GM12891 (cell line): Measurements from ENCODE around the gene SQSTM1.

ENCODE experiments used
- DNase-seq: peaks from one replicate; pipeline ENCODE4 v3.0.0; 2011; ENCODE audit warnings: low spot score; ENCODE audit not compliant: insufficient read length
- FAIRE-seq: peaks from 2 replicates; lab custom pipeline; 2011; peaks lifted over from hg19 to GRCh38; lab: Jason Lieb, UNC
- PAX5 ChIP-seq: IDR thresholded peaks from 2 replicates; pipeline ENCODE4 v1.6.1; 2011; ENCODE audit warnings: low read length, moderate library complexity, mild to moderate bottlenecking; ENCODE audit not compliant: insufficient read depth, severe bottlenecking
- POLR2A ChIP-seq: IDR thresholded peaks from 2 replicates; pipeline ENCODE4 v1.6.1; 2011; ENCODE audit warnings: low read depth, low read length, control low read depth
- POLR2AphosphoS5 ChIP-seq: IDR thresholded peaks from 2 replicates; pipeline ENCODE4 v1.6.1; 2011; ENCODE audit warnings: low read depth, low read length, control low read depth
- POU2F2 ChIP-seq: IDR thresholded peaks from 2 replicates; pipeline ENCODE4 v1.6.1; 2011; ENCODE audit warnings: low read depth, mild to moderate bottlenecking, control low read depth, low read length, moderate library complexity
- SPI1 ChIP-seq: IDR thresholded peaks from 2 replicates; pipeline ENCODE4 v1.6.1; 2011; ENCODE audit warnings: low read depth, low read length, control low read depth
- TAF1 ChIP-seq: IDR thresholded peaks from 2 replicates; pipeline ENCODE4 v1.6.1; 2011; ENCODE audit warnings: low read depth, low read length, control low read depth

SQSTM1 gene

DNA sequence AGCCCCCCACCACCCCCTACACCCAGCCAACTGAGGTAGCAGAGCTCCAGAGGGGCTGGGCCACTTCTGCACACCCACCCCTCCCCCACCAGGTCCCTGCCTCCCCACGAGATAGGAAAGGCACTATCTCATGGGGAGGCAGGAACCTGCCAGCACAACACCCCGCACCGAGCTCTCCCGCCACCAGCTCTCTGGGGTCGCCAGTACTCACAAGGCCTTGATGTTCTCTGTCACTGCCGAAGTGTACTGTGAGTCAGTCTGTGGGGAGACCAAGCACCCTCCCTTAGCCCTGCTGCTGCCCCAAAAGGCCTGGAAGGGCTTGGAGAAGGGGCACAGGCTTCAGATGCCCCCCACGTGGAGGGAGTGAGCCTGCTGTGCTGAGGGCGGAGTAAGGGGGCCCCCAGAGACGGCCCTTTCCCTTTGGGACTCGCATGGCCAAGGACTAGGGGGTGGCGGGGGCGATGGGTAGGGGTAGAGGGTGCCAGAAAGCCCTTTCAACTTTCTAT lies 20.0 kb upstream of the SQSTM1 start:
- TF ChIP-seq PAX5 = no peak
- TF ChIP-seq POU2F2 = no peak
- no peak for TF ChIP-seq SPI1
- TF ChIP-seq TAF1 = no peak
- no peak for TF ChIP-seq POLR2A
- TF ChIP-seq POLR2AphosphoS5 = no peak
- FAIRE-seq = no peak
- no peak for DNase-seq

- DNase-seq (peak; percentile 86), FAIRE-seq (peak; percentile 87)
- TF ChIP-seq SPI1 (no peak), POU2F2 (peak; percentile 43; the same call in 1 of the 2 replicates)
Measured at GRCh38 chr5:179801304-179802206, 19.1 kb upstream of the SQSTM1 start.

- DNase-seq (no peak), FAIRE-seq (no peak)
- no peak for TF ChIP-seq SPI1
- TF ChIP-seq POLR2A = no peak
- TF ChIP-seq TAF1 = no peak
- no peak for TF ChIP-seq PAX5
- no peak for TF ChIP-seq POLR2AphosphoS5
- TF ChIP-seq POU2F2 = no peak
Measured at GRCh38 chr5:179802207-179802883, 18.4 kb upstream of the SQSTM1 start.

DNA sequence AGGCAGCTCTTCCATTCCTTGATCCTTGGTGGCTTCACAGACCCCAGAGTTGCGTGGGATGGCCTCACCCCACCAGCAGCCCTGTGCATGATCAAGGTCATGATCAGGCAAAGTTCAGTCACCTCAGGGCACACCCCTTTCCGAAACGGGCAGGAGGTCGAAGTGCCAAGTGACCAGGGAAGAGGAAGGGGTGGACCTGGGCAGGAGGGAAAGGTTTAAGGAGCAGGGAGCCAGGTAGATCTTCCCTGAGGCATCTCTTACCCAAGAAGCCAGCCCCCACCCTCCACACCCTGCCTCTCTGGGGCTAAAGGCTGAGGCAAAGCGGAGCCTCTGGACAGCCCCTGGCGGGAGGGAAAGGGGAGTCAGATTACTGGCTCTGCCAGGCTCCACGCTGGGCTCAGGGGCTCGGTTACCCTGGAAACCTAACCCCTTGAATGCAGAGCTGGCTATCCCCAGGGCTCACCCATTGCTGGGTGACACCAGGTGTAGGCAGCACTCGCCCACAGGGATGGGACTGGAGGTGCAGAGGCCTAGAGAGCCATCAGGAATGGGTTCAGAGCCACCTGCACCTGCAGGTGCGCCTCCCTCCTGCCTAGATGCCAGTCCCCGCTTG lies 17.6 kb upstream of the SQSTM1 start:
- DNase-seq = no peak
- TF ChIP-seq SPI1 = no peak
- no peak for TF ChIP-seq PAX5
- no peak for TF ChIP-seq POLR2A
- no peak for TF ChIP-seq POLR2AphosphoS5
- TF ChIP-seq POU2F2 = no peak
- no peak for TF ChIP-seq TAF1
- peak; percentile 75 for FAIRE-seq

DNA sequence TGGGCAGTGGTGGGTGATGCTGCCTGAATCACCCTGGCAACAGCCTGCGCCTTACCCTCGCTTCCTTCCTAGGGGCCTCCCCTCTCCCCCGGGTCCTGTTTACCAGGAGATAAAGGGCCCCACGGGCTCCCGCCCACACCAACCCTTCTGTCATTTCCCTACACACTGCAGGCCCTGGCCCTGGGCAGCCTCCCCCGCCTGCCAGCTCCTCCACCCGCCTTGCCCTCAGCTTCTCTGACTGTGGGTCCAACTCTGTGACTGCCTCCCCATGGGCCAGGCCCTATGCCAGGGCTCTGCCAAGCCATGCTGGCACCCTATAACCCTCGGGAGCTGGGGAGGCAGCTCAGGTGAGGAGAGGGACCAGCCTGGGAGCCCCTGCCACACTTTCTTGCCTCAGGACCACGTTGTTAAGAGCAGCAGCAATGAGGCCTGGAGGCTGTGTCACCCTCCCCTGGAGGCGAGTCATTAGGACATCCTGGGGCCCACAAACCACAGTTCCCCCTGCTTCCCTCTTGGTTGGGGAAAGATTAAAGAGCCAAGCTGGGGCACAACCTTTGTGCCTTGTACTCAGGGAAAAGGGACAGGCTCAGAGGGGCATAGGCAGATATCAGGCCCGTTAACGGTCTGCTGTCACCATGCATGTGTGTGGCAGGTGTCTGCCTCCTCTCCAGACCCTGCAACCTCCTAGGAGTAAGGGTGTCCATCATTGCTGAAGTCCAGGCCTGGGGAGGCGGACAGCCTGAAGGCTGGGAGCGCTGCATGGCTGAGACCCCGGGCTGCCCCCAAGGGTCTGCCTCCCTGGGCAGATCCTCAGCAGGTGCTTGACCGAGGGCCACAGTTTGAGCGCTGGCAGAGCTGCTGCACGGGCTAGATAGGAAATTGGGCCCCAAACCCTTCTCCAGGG lies 16.8 kb upstream of the SQSTM1 start:
- FAIRE-seq (peak; percentile 80), DNase-seq (no peak)
- no peak for TF ChIP-seq SPI1
- TF ChIP-seq POLR2A = no peak
- TF ChIP-seq POLR2AphosphoS5 = no peak

DNA sequence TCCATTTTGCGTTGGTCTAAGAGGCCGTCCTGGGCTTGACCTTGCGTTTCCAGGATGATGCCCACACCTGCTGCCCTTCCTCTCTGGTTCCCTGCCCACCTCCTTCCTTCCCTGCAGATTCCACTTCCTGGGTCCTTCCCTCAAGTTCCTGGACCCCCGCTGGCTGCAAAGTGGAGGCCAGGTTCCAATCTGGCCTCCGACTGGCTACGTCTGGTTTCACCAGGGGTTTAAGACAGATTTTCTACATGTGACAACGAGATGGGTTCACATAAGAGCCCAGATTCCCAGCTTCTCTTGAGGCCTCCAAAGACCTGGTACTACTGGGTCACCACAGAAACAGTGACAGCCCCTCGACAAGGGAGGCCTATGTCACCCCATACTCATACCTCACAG lies 16.2 kb upstream of the SQSTM1 start:
- FAIRE-seq = no peak
- TF ChIP-seq SPI1 (no peak), POU2F2 (no peak), POLR2A (no peak), POLR2AphosphoS5 (no peak), TAF1 (no peak), PAX5 (no peak)
- DNase-seq = no peak

GRCh38 chr5:179805070-179805528 lies 15.6 kb upstream of the SQSTM1 start:
- no peak for TF ChIP-seq POLR2AphosphoS5
- no peak for TF ChIP-seq TAF1
- TF ChIP-seq POU2F2 = no peak
- no peak for TF ChIP-seq SPI1
- no peak for TF ChIP-seq POLR2A
- TF ChIP-seq PAX5 = no peak
- DNase-seq (no peak), FAIRE-seq (peak; percentile 69)

DNA sequence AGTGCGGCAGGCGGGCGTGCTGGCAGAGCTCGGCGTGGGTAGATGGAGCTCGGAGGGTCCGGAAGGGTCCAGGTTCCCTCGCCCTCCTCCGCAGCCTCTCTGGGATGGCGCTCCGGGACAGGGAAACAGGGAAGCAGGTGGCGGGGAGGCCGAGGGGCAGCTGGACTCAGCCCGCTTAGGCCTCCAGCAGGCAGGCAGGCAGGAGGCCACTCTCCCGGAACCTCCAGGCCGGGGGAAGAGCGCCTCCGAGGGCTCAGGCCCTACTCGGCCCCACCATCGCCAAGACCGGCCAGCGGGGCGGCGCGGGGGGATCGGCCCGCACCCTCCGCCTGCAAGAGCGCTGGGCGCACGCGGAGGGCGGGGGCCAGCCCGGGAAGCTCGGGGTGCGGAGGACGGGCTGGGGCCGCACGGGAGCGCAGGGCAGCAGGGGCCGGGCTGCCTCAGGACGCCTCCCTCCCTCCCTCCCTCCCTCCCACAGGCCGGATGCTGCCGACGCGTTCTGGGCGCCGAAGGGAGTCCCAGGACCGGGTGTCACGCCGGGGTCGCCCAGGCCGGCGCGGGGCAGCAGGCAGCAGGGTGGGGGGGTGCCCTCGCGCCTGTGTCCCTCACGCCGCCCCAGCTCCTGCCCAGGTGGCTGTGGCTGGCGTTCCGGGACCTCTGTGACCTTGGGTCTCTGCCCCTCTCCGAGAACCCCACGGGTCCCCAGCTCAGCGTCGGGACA lies 15.0 kb upstream of the SQSTM1 start:
- TF ChIP-seq POU2F2 (no peak), TAF1 (0 out of 2 replicates have a peak, but pooled peaks have one; percentile 6)
- peak; percentile 78 for DNase-seq
- no peak for FAIRE-seq
